ENCODE measurements around the gene FLVCR2. TPM values are rescaled to one million over a fixed set of nuclear protein-coding genes. Genes with fewer than 3 reads are reported as not detected.
A peak's percentile ranks its signal among the peaks of the same experiment; 100 is the strongest.

Gene FLVCR2
- polyA plus RNA-seq, 1 of the 3 experiments (the other 2 are of a cell fraction): 0.05 TPM

DNA sequence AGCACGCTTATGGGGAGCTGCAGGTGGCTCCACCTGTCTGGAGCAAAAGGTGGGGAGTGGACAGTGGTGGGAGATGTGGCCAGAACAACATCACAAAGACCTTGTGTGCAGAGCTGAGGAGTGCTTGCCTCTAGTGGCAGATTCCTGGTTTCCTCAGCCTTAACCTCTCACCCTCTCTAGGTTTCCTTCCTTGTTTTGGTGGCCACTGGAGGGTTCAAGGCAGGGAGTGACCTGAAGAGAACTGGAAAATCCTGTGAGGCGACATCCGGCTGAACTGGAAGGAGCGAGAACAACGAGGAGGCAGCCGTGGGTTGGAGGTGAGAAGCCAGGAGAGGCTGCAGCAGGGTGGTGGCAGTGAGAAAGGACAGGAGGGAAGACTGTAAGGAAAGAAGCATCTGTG is 6.3 kb upstream of the FLVCR2 start:
- no peak for TF ChIP-seq MXI1 (IDR thresholded peaks at IDR 0.05; ENCODE audit: low read depth, low read length)
- no peak for TF ChIP-seq NFIC (IDR thresholded peaks at IDR 0.05; ENCODE audit: borderline replicate concordance)
- no peak for TF ChIP-seq YY1 (IDR thresholded peaks at IDR 0.05; ENCODE audit: low read depth)
- TF ChIP-seq, protein P1, sequence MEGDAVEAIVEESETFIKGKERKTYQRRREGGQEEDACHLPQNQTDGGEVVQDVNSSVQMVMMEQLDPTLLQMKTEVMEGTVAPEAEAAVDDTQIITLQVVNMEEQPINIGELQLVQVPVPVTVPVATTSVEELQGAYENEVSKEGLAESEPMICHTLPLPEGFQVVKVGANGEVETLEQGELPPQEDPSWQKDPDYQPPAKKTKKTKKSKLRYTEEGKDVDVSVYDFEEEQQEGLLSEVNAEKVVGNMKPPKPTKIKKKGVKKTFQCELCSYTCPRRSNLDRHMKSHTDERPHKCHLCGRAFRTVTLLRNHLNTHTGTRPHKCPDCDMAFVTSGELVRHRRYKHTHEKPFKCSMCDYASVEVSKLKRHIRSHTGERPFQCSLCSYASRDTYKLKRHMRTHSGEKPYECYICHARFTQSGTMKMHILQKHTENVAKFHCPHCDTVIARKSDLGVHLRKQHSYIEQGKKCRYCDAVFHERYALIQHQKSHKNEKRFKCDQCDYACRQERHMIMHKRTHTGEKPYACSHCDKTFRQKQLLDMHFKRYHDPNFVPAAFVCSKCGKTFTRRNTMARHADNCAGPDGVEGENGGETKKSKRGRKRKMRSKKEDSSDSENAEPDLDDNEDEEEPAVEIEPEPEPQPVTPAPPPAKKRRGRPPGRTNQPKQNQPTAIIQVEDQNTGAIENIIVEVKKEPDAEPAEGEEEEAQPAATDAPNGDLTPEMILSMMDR (IDR thresholded peaks at IDR 0.05): no peak
- no peak for TF ChIP-seq MAX (IDR thresholded peaks at IDR 0.05; ENCODE audit: low read depth)
- TF ChIP-seq TEAD4 (IDR thresholded peaks at IDR 0.05; ENCODE audit: borderline replicate concordance, insufficient read depth): no peak
- no peaks in the 10 kb centered on the region for H3K36me3 ChIP-seq (replicated peaks in 1 of 2; ENCODE audit: control insufficient read depth in 1 of 2, insufficient read depth in 2 of 2, low read length in 1 of 2)
- H3K4me3 ChIP-seq (ENCODE audit: low read depth in 2 of 2, low read length in 1 of 2): no peak overlapping the region
- no peaks in the 10 kb centered on the region for H3F3A ChIP-seq (replicated peaks; ENCODE audit: insufficient read depth)
- no peak overlapping the region for H3K9ac ChIP-seq
- POLR2A ChIA-PET: interaction anchor here (0.6 kb wide), 1 partner anchor 79 kb away, joined by 3 read pairs; no protein-coding TSS in a partner anchor
- DNase-seq: no peak
- H2AFZ ChIP-seq (ENCODE audit: low read depth): no peak overlapping the region
- CTCF ChIA-PET: interaction anchor here (1.2 to 15.0 kb wide), 3 partner anchors 10 to 137 kb away, joined by 3 to 439 read pairs (median 113); no protein-coding TSS in a partner anchor
- H3K4me2 ChIP-seq: no peak overlapping the region
- peaks cover 41% of the 10 kb centered on the region; the same call in 1 of the 2 replicates for H3K27me3 ChIP-seq (ENCODE audit: insufficient read depth)
- 68% methylated on average over 6 of the region's 6 CpGs for WGBS (ENCODE audit: low lambda C conversion rate)
- H3K4me1 ChIP-seq (ENCODE audit: control insufficient read depth in 1 of 2, insufficient read depth in 2 of 2, low read depth in 1 of 2, low read length in 1 of 2): no peaks in the 10 kb centered on the region
- H4K20me1 ChIP-seq (ENCODE audit: insufficient read depth): no peaks in the 10 kb centered on the region
- H3K27ac ChIP-seq (ENCODE audit: low read depth in 2 of 2, low read length in 1 of 2): no peak overlapping the region
- H3K9me2 ChIP-seq: no peaks in the 10 kb centered on the region
- H3K9me3 ChIP-seq: no peaks in the 10 kb centered on the region
- no peaks in the 10 kb centered on the region for H3K79me2 ChIP-seq (ENCODE audit: insufficient read depth)

DNA sequence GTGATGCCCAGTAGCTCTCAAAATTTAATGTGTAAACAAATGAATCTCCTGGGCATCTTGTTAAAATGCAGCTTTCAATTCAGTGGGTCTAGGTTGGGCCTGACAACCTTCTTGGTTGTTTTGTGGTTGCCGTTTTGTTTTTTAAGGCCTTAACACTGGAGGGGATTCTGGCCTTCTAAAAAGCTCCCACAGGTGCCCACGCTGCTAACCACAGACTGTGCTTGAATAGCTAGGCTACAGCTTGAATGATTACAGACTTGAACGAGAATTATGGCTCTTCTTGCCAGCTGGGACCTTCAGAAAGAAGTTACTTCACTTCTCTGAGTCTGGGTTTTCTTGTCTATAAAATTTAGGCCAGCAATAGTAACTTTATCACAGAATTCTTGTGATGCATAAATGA is 1.3 kb upstream of the FLVCR2 start:
- no peaks in the 10 kb centered on the region for H3K9me3 ChIP-seq
- no peaks in the 10 kb centered on the region for H4K20me1 ChIP-seq (ENCODE audit: insufficient read depth)
- peaks cover 35% of the 10 kb centered on the region for H3K27me3 ChIP-seq (ENCODE audit: insufficient read depth)
- no peaks in the 10 kb centered on the region for H3K9me2 ChIP-seq
- no peak overlapping the region for H3K9ac ChIP-seq
- no peaks in the 10 kb centered on the region for H3K36me3 ChIP-seq (replicated peaks in 1 of 2; ENCODE audit: control insufficient read depth in 1 of 2, insufficient read depth in 2 of 2, low read length in 1 of 2)
- no peak overlapping the region for H3K4me2 ChIP-seq
- no peak overlapping the region for H3K27ac ChIP-seq (ENCODE audit: low read depth in 2 of 2, low read length in 1 of 2)
- ChIA-PET CTCF (interaction anchor here (0.5 to 15.0 kb wide), 47 partner anchors 8 to 413 kb away, joined by 3 to 439 read pairs (median 5); partner anchors contain the start of genes ERG28, TGFB3 and TTLL5), POLR2A (interaction anchor here (1.2 kb wide), 1 partner anchor 8 kb away, joined by 3 read pairs; no protein-coding TSS in a partner anchor)
- TF ChIP-seq POLR2AphosphoS5 (IDR thresholded peaks at IDR 0.05; ENCODE audit: low read depth, low read length) (no peak), RAD21 (IDR thresholded peaks at IDR 0.05; ENCODE audit: low read length) (no peak)
- H3K79me2 ChIP-seq (ENCODE audit: insufficient read depth): no peaks in the 10 kb centered on the region
- peaks cover 5% of the 10 kb centered on the region for H3F3A ChIP-seq (replicated peaks; ENCODE audit: insufficient read depth)
- no peak overlapping the region for H3K4me3 ChIP-seq (ENCODE audit: low read depth in 2 of 2, low read length in 1 of 2)
- no peak for DNase-seq
- 62% methylated on average over 3 of the region's 3 CpGs for WGBS (ENCODE audit: low lambda C conversion rate)
- H2AFZ ChIP-seq (ENCODE audit: low read depth): no peak overlapping the region
- H3K4me1 ChIP-seq (ENCODE audit: control insufficient read depth in 1 of 2, insufficient read depth in 2 of 2, low read depth in 1 of 2, low read length in 1 of 2): peaks cover 0 to 11% of the 10 kb centered on the region in 2 experiments; a peak in 1 of 4 replicates

- no peak overlapping the region for H3K27ac ChIP-seq (ENCODE audit: low read depth in 2 of 2, low read length in 1 of 2)
- H3K36me3 ChIP-seq (replicated peaks in 1 of 2; ENCODE audit: control insufficient read depth in 1 of 2, insufficient read depth in 2 of 2, low read length in 1 of 2): no peaks in the 10 kb centered on the region
- TF ChIP-seq NRF1 (IDR thresholded peaks at IDR 0.05; ENCODE audit: low read depth, low read length): no peak
- peak; percentile 91 for TF ChIP-seq SMC3 (IDR thresholded peaks at IDR 0.05; ENCODE audit: low read depth, low read length)
- TF ChIP-seq RXRA (IDR thresholded peaks at IDR 0.05; ENCODE audit: borderline replicate concordance, low read depth): no peak
- TF ChIP-seq, protein P2, sequence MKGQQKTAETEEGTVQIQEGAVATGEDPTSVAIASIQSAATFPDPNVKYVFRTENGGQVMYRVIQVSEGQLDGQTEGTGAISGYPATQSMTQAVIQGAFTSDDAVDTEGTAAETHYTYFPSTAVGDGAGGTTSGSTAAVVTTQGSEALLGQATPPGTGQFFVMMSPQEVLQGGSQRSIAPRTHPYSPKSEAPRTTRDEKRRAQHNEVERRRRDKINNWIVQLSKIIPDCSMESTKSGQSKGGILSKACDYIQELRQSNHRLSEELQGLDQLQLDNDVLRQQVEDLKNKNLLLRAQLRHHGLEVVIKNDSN (IDR thresholded peaks at IDR 0.05; ENCODE audit: borderline replicate concordance, low read depth): no peak
- TF ChIP-seq MXI1 (IDR thresholded peaks at IDR 0.05; ENCODE audit: low read depth, low read length): 0 out of 2 replicates have a peak, but pooled peaks have one; percentile 6
- TF ChIP-seq RAD21 (IDR thresholded peaks at IDR 0.05; ENCODE audit: low read length): peak; percentile 89
- TF ChIP-seq, protein P1 (IDR thresholded peaks at IDR 0.05): peak; percentile 77
- H3K9ac ChIP-seq: no peak overlapping the region
- POLR2A ChIA-PET: interaction anchor here (1.2 kb wide), 1 partner anchor 9 kb away, joined by 3 read pairs; no protein-coding TSS in a partner anchor
- H3K27me3 ChIP-seq (ENCODE audit: insufficient read depth): peaks cover 35% of the 10 kb centered on the region
- WGBS (ENCODE audit: low lambda C conversion rate): 0% methylated on average over 13 of the region's 16 CpGs
- no peaks in the 10 kb centered on the region for H3K9me2 ChIP-seq
- peak overlapping the region; percentile 100 for H3K4me2 ChIP-seq
- H3K4me1 ChIP-seq (ENCODE audit: control insufficient read depth in 1 of 2, insufficient read depth in 2 of 2, low read depth in 1 of 2, low read length in 1 of 2): peaks cover 0 to 11% of the 10 kb centered on the region in 2 experiments; a peak in 1 of 4 replicates
- CTCF ChIA-PET: interaction anchor here (0.5 to 15.0 kb wide), 52 partner anchors 9 to 809 kb away, joined by 3 to 439 read pairs (median 4); partner anchors contain the start of genes ERG28, TGFB3 and TTLL5
- H3F3A ChIP-seq (replicated peaks; ENCODE audit: insufficient read depth): peaks cover 5% of the 10 kb centered on the region
- H4K20me1 ChIP-seq (ENCODE audit: insufficient read depth): no peaks in the 10 kb centered on the region
- H3K79me2 ChIP-seq (ENCODE audit: insufficient read depth): no peaks in the 10 kb centered on the region
- peak overlapping the region; percentile 99 for H2AFZ ChIP-seq (ENCODE audit: low read depth)
- peak; percentile 87 for DNase-seq
- H3K9me3 ChIP-seq: no peaks in the 10 kb centered on the region
- H3K4me3 ChIP-seq (ENCODE audit: low read depth in 2 of 2, low read length in 1 of 2): peak overlapping the region; percentile 57 to 82
These were observed 705 bp upstream of the FLVCR2 start for GRCh38 chr14:75577729-75578101.

Measured in SK-N-SH (cell line).